Lower lobe of right lung (tissue), 2 donors: Measurements from ENCODE around the gene HDAC6. TPM values are rescaled to one million over a fixed set of nuclear protein-coding genes. Genes with fewer than 3 reads are reported as not detected.
A peak's percentile ranks its signal among the peaks of the same experiment; 100 is the strongest.
"Not testable (repeated sequence)": the region's sequence is repeated elsewhere in the genome, so short reads cannot be mapped to it uniquely, and the experiment has no call there.

Experiments
- ATAC-seq, 2 donors: fragments of 200-7000 bp; cut with Tn5 transposase; one replicate each; pipeline ENCODE4 v1.9.1; 2020 to 2022; ENCODE audit warnings: mild to moderate bottlenecking in 2 of 2, moderate library complexity in 2 of 2
- DNase-seq: peaks from one replicate; pipeline ENCODE4 v3.0.0-alpha.2; 2020
- H3K27ac ChIP-seq: fragments of 200-600 bp; one replicate; pipeline ENCODE4 v1.8.0; 2022
- H3K27me3 ChIP-seq: fragments of 200-600 bp; one replicate; pipeline ENCODE4 v1.8.0; 2022; ENCODE audit warnings: low read depth
- H3K36me3 ChIP-seq: fragments of 200-600 bp; one replicate; pipeline ENCODE4 v1.8.0; 2022; ENCODE audit warnings: mild to moderate bottlenecking
- H3K4me1 ChIP-seq: fragments of 200-600 bp; one replicate; pipeline ENCODE4 v1.8.0; 2022
- H3K4me3 ChIP-seq: fragments of 200-600 bp; one replicate; pipeline ENCODE4 v1.8.0; 2022; ENCODE audit warnings: mild to moderate bottlenecking
- H3K9me3 ChIP-seq: fragments of 200-600 bp; one replicate; pipeline ENCODE4 v1.8.0; 2022
- intact Hi-C: fragments of 100-400 bp; cut with DNase I; formaldehyde crosslinking; loops from one replicate; pipeline ENCODE4 v1.11.0; 2022
- total RNA-seq: library from RNA; stranded (reverse); fragmentation: NEBNext Ultra II Directional; extraction: Animal tissue kit (Norgen Biotek cat#: 25700); gene quantifications from one replicate; pipeline ENCODE4 v1.2.1, GENCODE V29; 2021
- TF ChIP-seq, protein P1 (sequence below): fragments of 200-600 bp; IDR thresholded peaks from one replicate; pipeline ENCODE4 v1.8.0; 2022; ENCODE audit warnings: antibody characterized with exemption, mild to moderate bottlenecking
- donor health status: DM: no; HTN: yes; CAD: no; lungs with severe emphysema.

Gene HDAC6
- total RNA-seq, 1 donor from 2014 or later, result 96.1 TPM

DNA sequence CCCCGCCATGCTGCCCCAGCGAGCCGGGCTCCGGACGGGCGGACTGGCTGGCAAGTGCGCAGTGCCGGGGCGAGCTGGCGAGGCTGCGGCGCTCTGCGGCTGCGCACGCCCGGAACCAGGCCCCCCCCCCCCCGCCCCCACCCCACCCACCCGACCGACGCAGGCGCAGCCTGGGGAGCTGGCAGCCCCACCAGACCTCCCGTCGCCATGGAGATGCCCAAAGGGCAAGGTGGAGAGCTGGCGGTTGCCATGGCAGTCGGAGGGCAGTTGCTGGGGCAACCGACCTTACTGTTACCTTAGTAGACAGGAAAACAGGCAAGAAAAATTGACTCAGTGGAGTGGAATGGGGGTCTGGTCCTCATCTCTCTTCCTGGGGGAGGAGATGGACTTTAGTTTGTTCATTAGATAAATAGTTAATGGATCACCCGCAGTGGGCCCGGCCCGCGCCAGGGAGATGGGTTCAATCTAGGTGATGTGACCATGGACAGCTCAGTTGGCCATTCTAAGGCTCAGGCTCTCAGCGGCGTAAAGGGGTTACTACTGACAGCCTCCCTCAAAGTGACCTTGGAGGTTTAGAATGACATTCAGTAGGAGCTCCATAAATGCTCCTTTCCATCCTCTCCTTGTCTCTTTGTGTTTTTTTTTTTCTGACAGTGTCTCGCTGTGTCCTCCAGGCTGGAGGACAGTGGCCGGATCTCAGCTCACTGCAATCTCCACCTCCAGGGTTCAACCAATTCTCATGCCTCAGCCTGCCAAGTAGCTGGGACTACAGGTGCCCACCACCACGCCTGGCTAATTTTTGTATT is 33.9 kb downstream of the HDAC6 start, which contains the start of gene PCSK1N:
Gene PCSK1N (minus strand): TSS at position 87 of the 806 bp plus-strand sequence. CDS start 78 bp downstream, at position 9.
- ATAC-seq (peak in 1 of 2 donors; percentile 37), DNase-seq (no peak)
- H3K4me3 ChIP-seq, result peak within 1 kb of the TSS; percentile 25
- intact Hi-C loops, result no loop called here
- H3K27ac ChIP-seq, result no peak within 1 kb of the TSS
- no peaks in the 10 kb centered on the region for H3K9me3 ChIP-seq
- H3K27me3 ChIP-seq, result peaks cover 16% of the 10 kb centered on the region
- TF ChIP-seq, protein P1, sequence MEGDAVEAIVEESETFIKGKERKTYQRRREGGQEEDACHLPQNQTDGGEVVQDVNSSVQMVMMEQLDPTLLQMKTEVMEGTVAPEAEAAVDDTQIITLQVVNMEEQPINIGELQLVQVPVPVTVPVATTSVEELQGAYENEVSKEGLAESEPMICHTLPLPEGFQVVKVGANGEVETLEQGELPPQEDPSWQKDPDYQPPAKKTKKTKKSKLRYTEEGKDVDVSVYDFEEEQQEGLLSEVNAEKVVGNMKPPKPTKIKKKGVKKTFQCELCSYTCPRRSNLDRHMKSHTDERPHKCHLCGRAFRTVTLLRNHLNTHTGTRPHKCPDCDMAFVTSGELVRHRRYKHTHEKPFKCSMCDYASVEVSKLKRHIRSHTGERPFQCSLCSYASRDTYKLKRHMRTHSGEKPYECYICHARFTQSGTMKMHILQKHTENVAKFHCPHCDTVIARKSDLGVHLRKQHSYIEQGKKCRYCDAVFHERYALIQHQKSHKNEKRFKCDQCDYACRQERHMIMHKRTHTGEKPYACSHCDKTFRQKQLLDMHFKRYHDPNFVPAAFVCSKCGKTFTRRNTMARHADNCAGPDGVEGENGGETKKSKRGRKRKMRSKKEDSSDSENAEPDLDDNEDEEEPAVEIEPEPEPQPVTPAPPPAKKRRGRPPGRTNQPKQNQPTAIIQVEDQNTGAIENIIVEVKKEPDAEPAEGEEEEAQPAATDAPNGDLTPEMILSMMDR, result no peak
- no peaks in the 10 kb centered on the region for H3K4me1 ChIP-seq
- no peaks in the 10 kb centered on the region for H3K36me3 ChIP-seq

DNA sequence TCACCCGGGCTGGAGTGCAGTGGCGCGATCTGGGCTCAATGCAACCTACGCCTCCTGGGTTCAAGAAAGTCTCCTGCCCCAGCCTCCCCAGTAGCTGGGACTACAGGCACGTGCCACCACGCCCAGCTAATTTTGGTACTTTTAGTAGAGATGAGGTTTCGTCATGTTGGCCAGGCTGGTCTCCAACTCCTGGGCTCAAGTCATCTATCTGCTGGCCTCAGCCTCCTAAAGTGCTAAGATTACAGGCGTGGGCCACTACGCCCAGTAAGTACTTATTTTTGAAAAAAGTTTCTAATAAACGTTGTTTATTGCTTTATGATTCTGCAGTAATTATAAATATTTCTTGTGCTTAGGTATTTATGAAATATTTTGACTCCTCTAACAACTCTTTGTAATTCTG is 37.8 kb downstream of the HDAC6 start:
- TF ChIP-seq, protein P1, result no peak
- no peak for DNase-seq
- H3K9me3 ChIP-seq, result no peaks in the 10 kb centered on the region
- intact Hi-C loops, result no loop called here
- H3K4me1 ChIP-seq, result no peaks in the 10 kb centered on the region
- H3K4me3 ChIP-seq, result no peak overlapping the region
- no peak for ATAC-seq
- no peaks in the 10 kb centered on the region for H3K27me3 ChIP-seq
- no peaks in the 10 kb centered on the region for H3K36me3 ChIP-seq
- H3K27ac ChIP-seq, result no peak overlapping the region

- no peak for DNase-seq
- H3K36me3 ChIP-seq, result no peaks in the 10 kb centered on the region
- H3K4me3 ChIP-seq, result no peak overlapping the region
- intact Hi-C loops, result no loop called here
- ATAC-seq, result no peak
- H3K4me1 ChIP-seq, result no peaks in the 10 kb centered on the region
- H3K27me3 ChIP-seq, result no peaks in the 10 kb centered on the region
- TF ChIP-seq, protein P1, result no peak
- H3K27ac ChIP-seq, result no peak overlapping the region
- no peaks in the 10 kb centered on the region for H3K9me3 ChIP-seq
These were observed 47.0 kb downstream of the HDAC6 start for GRCh38 chrX:48848847-48849246.

- H3K4me1 ChIP-seq, result no peaks in the 10 kb centered on the region
- TF ChIP-seq, protein P1, result no peak
- DNase-seq, result no peak
- ATAC-seq, result no peak
- no peaks in the 10 kb centered on the region for H3K36me3 ChIP-seq
- H3K4me3 ChIP-seq, result no peak overlapping the region
- H3K27ac ChIP-seq, result no peak overlapping the region
- intact Hi-C loops, result no loop called here
- H3K27me3 ChIP-seq, result no peaks in the 10 kb centered on the region
- H3K9me3 ChIP-seq, result no peaks in the 10 kb centered on the region
These were observed 51.0 kb downstream of the HDAC6 start for GRCh38 chrX:48852857-48853256.

DNA sequence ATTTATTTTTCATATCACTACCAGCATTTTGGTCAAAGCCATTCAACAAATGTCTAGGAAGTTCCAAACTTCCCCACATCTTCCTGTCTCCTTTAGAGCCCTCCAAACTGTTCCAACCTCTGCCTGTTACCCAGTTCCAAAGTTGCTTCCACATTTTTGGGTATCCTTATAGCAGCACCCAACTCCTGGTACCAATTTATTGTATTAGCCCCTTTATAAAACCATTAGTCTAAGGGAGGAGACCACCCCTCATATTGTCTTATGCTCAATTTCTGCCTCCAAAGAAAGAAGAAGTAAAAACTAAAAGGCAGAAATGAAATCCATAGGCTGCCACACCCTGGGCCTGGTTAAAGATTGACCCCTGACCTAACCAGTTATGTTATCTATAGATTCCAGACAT is 51.6 kb downstream of the HDAC6 start:
- H3K27me3 ChIP-seq, H3K27ac ChIP-seq, ATAC-seq, H3K36me3 ChIP-seq, H3K9me3 ChIP-seq, intact Hi-C loops, DNase-seq, H3K4me3 ChIP-seq, H3K4me1 ChIP-seq: not testable (repeated sequence)

DNA sequence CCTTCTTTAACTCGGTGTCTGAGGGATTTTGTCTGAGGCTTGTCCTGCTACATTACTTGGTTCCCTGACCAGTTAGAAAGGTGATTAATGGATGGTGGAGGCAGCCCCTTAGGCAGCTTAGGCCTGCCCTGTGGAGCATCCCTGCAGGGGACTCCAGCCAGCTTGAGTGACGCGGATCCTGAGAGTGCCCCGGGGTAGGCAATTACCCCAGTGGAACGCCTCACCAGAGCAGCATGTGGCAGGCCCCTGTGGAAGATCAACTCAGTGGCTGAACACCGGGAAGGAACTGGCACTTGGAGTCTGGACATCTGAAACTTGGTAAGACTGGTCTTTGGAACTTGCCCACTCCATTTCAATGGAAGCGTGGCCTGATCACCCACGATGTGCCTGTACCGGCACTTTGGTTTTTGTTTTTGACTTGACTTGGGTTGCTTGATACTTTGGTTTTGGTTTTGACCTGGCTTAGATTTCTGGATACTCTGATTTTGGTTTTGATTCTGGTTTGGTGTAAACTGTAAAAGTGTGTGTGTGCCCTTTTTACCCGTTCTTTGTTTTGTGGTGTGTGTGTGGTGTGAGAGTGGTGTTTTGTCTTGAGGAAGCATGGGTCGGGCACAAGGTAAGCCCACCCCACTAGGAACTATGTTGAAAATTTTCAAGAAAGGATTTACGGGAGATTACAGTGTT is 52.4 kb downstream of the HDAC6 start:
- intact Hi-C loops, H3K27me3 ChIP-seq, H3K27ac ChIP-seq, H3K9me3 ChIP-seq, H3K4me1 ChIP-seq, DNase-seq, ATAC-seq, H3K36me3 ChIP-seq, H3K4me3 ChIP-seq: not testable (repeated sequence)
